Mesothelial cell of epicardium (in vitro differentiated cells): ENCODE results near the gene KCNMB2. TPM values are rescaled to one million over a fixed set of nuclear protein-coding genes. Genes with fewer than 3 reads are reported as not detected.

Experiments
- DNase-seq, 2 experiments: peaks; one replicate each; pipeline ENCODE4 v3.0.0; 2021; ENCODE audit warnings: low spot score in 2 of 2; ENCODE audit not compliant: unreplicated experiment in 2 of 2
- H3K27ac Mint-ChIP-seq: 2 replicates; pipeline ENCODE4 v1.8.0; 2021; ENCODE audit warnings: mixed read lengths
- H3K27me3 Mint-ChIP-seq: 2 replicates; pipeline ENCODE4 v1.8.0; 2021; ENCODE audit warnings: low read depth, mixed read lengths
- H3K36me3 Mint-ChIP-seq: 2 replicates; pipeline ENCODE4 v1.8.0; 2021; ENCODE audit warnings: mixed read lengths
- H3K4me1 Mint-ChIP-seq: 2 replicates; pipeline ENCODE4 v1.8.0; 2021; ENCODE audit warnings: mixed read lengths
- H3K4me3 Mint-ChIP-seq: 2 replicates; pipeline ENCODE4 v1.8.0; 2021; ENCODE audit warnings: mild to moderate bottlenecking, moderate library complexity, mixed read lengths
- H3K9me3 Mint-ChIP-seq: 2 replicates; pipeline ENCODE4 v1.8.0; 2021; ENCODE audit warnings: mixed read lengths
- CTCF ChIP-seq: fragments of 200-600 bp; sonication (generic); IDR thresholded peaks from one replicate; pipeline ENCODE4 v1.5.0; 2021; ENCODE audit warnings: antibody characterized with exemption; ENCODE audit not compliant: unreplicated experiment
- total RNA-seq: library from RNA; stranded (reverse); gene quantifications from 3 replicates; pipeline ENCODE4 v1.2.1, GENCODE V29; 2021

The KCNMB2 gene
- total RNA-seq, 1 donor from 2014 or later = 3.9 TPM

- DNase-seq = no peak
- no peak overlapping the region for H3K27ac Mint-ChIP-seq
- H3K4me3 Mint-ChIP-seq = no peak overlapping the region
- no peak for TF ChIP-seq CTCF
- H3K27me3 Mint-ChIP-seq = no peaks in the 10 kb centered on the region
- peaks cover 8% of the 10 kb centered on the region for H3K9me3 Mint-ChIP-seq
- H3K4me1 Mint-ChIP-seq = peaks cover 2% of the 10 kb centered on the region
- H3K36me3 Mint-ChIP-seq = peaks cover 2% of the 10 kb centered on the region
Measured at GRCh38 chr3:178685591-178685906, 149.3 kb downstream of the KCNMB2 start.

GRCh38 chr3:178686826-178687225, 150.6 kb downstream of the KCNMB2 start:
- DNase-seq = no peak
- Mint-ChIP-seq H3K27me3 (no peaks in the 10 kb centered on the region), H3K4me1 (no peaks in the 10 kb centered on the region), H3K4me3 (no peak overlapping the region), H3K27ac (no peak overlapping the region), H3K36me3 (peaks cover 2% of the 10 kb centered on the region), H3K9me3 (peaks cover 14% of the 10 kb centered on the region)
- no peak for TF ChIP-seq CTCF

- H3K4me3 Mint-ChIP-seq = no peak overlapping the region
- peaks cover 36% of the 10 kb centered on the region for H3K9me3 Mint-ChIP-seq
- DNase-seq = no peak
- peaks cover 4% of the 10 kb centered on the region for H3K36me3 Mint-ChIP-seq
- TF ChIP-seq CTCF = no peak
- H3K4me1 Mint-ChIP-seq = no peaks in the 10 kb centered on the region
- no peaks in the 10 kb centered on the region for H3K27me3 Mint-ChIP-seq
- no peak overlapping the region for H3K27ac Mint-ChIP-seq
Measured at GRCh38 chr3:178690571-178690970, 154.3 kb downstream of the KCNMB2 start.

- no peak for TF ChIP-seq CTCF
- H3K9me3 Mint-ChIP-seq = peaks cover 44% of the 10 kb centered on the region
Measured at GRCh38 chr3:178699364-178699763, 163.1 kb downstream of the KCNMB2 start.

GRCh38 chr3:178699810-178700209, 163.6 kb downstream of the KCNMB2 start:
- H3K27ac Mint-ChIP-seq = no peak overlapping the region
- peaks cover under 1% of the 10 kb centered on the region for H3K4me1 Mint-ChIP-seq
- peaks cover 40% of the 10 kb centered on the region for H3K9me3 Mint-ChIP-seq
- peaks cover 18% of the 10 kb centered on the region for H3K36me3 Mint-ChIP-seq
- no peaks in the 10 kb centered on the region for H3K27me3 Mint-ChIP-seq
- H3K4me3 Mint-ChIP-seq = no peak overlapping the region
- TF ChIP-seq CTCF = no peak
- DNase-seq = no peak

More at GRCh38 chr3:178699364-178699763, 163.1 kb downstream of the KCNMB2 start:
- no peak for DNase-seq
- Mint-ChIP-seq H3K27me3 (no peaks in the 10 kb centered on the region), H3K4me1 (no peaks in the 10 kb centered on the region), H3K27ac (no peak overlapping the region), H3K36me3 (peaks cover 18% of the 10 kb centered on the region), H3K4me3 (no peak overlapping the region)
